Endothelial cell of umbilical vein (primary cell): ENCODE measurements around the gene PPM1J. TPM values are rescaled to one million over a fixed set of nuclear protein-coding genes. Genes with fewer than 3 reads are reported as not detected.

Source experiments
- BruUV-seq: library from RNA; stranded (reverse); fragments of 400-500 nt; replicated peaks from 2 replicates; lab custom pipeline; 2021; lab: Mats Ljungman, UMichigan
- CTCF ChIA-PET: fragments of 300-600, 350-600 bp; sonication (Branson Sonifier 250); formaldehyde crosslinking; loops from one replicate; lab custom pipeline; 2021; ENCODE audit warnings: antibody characterized with exemption, inconsistent platforms; lab: Charles Lee
- POLR2A ChIA-PET: fragments of 300-600, 350-600 bp; sonication (Branson Sonifier 250); formaldehyde crosslinking; loops from one replicate; lab custom pipeline; 2021; ENCODE audit warnings: antibody characterized with exemption, inconsistent platforms; lab: Charles Lee
- DNase-seq: peaks from one replicate; pipeline ENCODE4 v3.0.0-alpha.2; 2011; ENCODE audit warnings: low read depth, low spot score
- FAIRE-seq: peaks from 2 replicates; lab custom pipeline; 2011; peaks lifted over from hg19 to GRCh38; lab: Jason Lieb, UNC
- H2AFZ ChIP-seq: 2 replicates; pipeline ENCODE4 v1.6.0; 2012; ENCODE audit warnings: low read depth, low read length, control low read depth, inconsistent platforms
- H3K27ac ChIP-seq: 2 replicates; pipeline ENCODE4 v1.5.1; 2011; ENCODE audit warnings: low read depth, mild to moderate bottlenecking, control low read depth, low read length, moderate library complexity; ENCODE audit not compliant: insufficient read depth
- H3K27me3 ChIP-seq, 2 experiments: 2 replicates each; pipeline versions ENCODE4 v1.6.0 to v1.6.1; 2011; ENCODE audit warnings: low read length in 2 of 2, mixed read lengths in 1 of 2; ENCODE audit not compliant: control insufficient read depth in 2 of 2, insufficient read depth in 2 of 2
- H3K36me3 ChIP-seq, 2 experiments: 2 replicates in 1 of 2; 3 replicates in 1 of 2; pipeline ENCODE4 v1.5.1; 2011; ENCODE audit warnings: low read length in 2 of 2, mild to moderate bottlenecking in 1 of 2, moderate library complexity in 1 of 2; ENCODE audit not compliant: control insufficient read depth in 2 of 2, insufficient read depth in 2 of 2; ENCODE audit errors: extremely low read depth in 1 of 2
- H3K4me1 ChIP-seq: 3 replicates; pipeline ENCODE4 v1.5.1; 2011; ENCODE audit warnings: mild to moderate bottlenecking, low read length; ENCODE audit not compliant: control insufficient read depth, insufficient read depth; ENCODE audit errors: extremely low read depth
- H3K4me2 ChIP-seq: 2 replicates; pipeline ENCODE4 v1.6.1; 2011; ENCODE audit warnings: low read length, control low read depth, mixed read lengths; ENCODE audit not compliant: insufficient read depth
- H3K4me3 ChIP-seq, 3 experiments: fragments of 200-600 bp in 1 of 3; sonication (generic), shearing (Covaris generic) in 1 of 3; replicated peaks in 1 of 3; 2 replicates each; pipeline ENCODE4 v1.5.1; 2011 to 2016; ENCODE audit warnings: control low read depth in 3 of 3, low read length in 3 of 3, mild to moderate bottlenecking in 2 of 3, inconsistent platforms in 1 of 3, low read depth in 1 of 3, moderate library complexity in 1 of 3; ENCODE audit not compliant: insufficient read depth in 1 of 3
- H3K79me2 ChIP-seq: 2 replicates; pipeline ENCODE4 v1.6.0; 2012; ENCODE audit warnings: low read length, inconsistent platforms; ENCODE audit not compliant: control insufficient read depth, insufficient read depth
- H3K9ac ChIP-seq: replicated peaks from 2 replicates; pipeline ENCODE3; 2011; ENCODE audit warnings: low read length, control low read depth; ENCODE audit not compliant: insufficient read depth; ENCODE audit errors: extremely low read depth
- H3K9me1 ChIP-seq: replicated peaks from 3 replicates; pipeline ENCODE4 v1.6.0; 2011; ENCODE audit warnings: mild to moderate bottlenecking, low read length; ENCODE audit not compliant: control insufficient read depth, insufficient read depth; ENCODE audit errors: extremely low read depth
- H3K9me3 ChIP-seq: replicated peaks from 2 replicates; pipeline ENCODE4 v1.5.1; 2012; ENCODE audit warnings: low read length, inconsistent platforms; ENCODE audit not compliant: control insufficient read depth, insufficient read depth
- H4K20me1 ChIP-seq: replicated peaks from 2 replicates; pipeline ENCODE3; 2011; ENCODE audit warnings: mild to moderate bottlenecking, low read length; ENCODE audit not compliant: control insufficient read depth, insufficient read depth; ENCODE audit errors: extremely low read depth
- CTCF ChIP-seq, 2 donors: IDR thresholded peaks; 1 replicate in 1 of 2; 2 replicates in 1 of 2; pipeline ENCODE4 v1.5.1; 2011; ENCODE audit warnings: low read length in 2 of 2, mild to moderate bottlenecking in 2 of 2, moderate library complexity in 2 of 2, control low read depth in 1 of 2, inconsistent platforms in 1 of 2, low read depth in 1 of 2; ENCODE audit not compliant: insufficient read depth in 1 of 2; ENCODE audit errors: extremely low read depth in 1 of 2
- EZH2 ChIP-seq: IDR thresholded peaks from 2 replicates; pipeline ENCODE4 v1.6.1; 2012; ENCODE audit warnings: borderline replicate concordance, low read depth, mild to moderate bottlenecking, moderate library complexity, low read length, inconsistent platforms; ENCODE audit not compliant: severe bottlenecking
- dilution Hi-C: fragments of 300-500 bp; cut with MboI; formaldehyde crosslinking; loops from one replicate; pipeline ENCODE4 v1.15.0; 2019; ENCODE audit warnings: low sequenced_read_pairs; ENCODE audit not compliant: extremely low pct_ligation_motif_present
- intact Hi-C: fragments of 100-400 bp; cut with micrococcal nuclease; formaldehyde crosslinking; loops from one replicate; pipeline ENCODE4 v1.10.0; 2022
- polyA plus RNA-seq, 4 experiments: library from polyadenylated mRNA; depleted of rRNA in 3 of 4; stranded (reverse) in 3 of 4; unstranded in 1 of 4; fragments of >200 nt; gene quantifications; 2 replicates each; pipeline versions ENCODE4 v1.2.1 to v1.2.3, GENCODE V29; 2011 to 2012; ENCODE audit warnings: missing spikeins in 1 of 4
- total RNA-seq: library from RNA; stranded (reverse); gene quantifications from 2 replicates; pipeline ENCODE4 v1.2.3, GENCODE V29; 2021

PPM1J gene
- total and polyA plus RNA-seq, 2 donors (not counting 3 experiments of a cell fraction or from before 2014, with no cell fraction given): 1.7 to 3.1 TPM

- no peaks in the 10 kb centered on the region for H3K9me1 ChIP-seq
- H3K9me3 ChIP-seq: no peaks in the 10 kb centered on the region
- dilution Hi-C loops (loop anchor here (5.0 kb wide), 1 partner anchor 78 kb away; no protein-coding TSS in a partner anchor), intact Hi-C loops (loop anchor here (1.0 to 10.0 kb wide), 5 partner anchors 323 to 1258 kb away; partner anchors contain the start of genes AP4B1, DCLRE1B, OLFML3 and RSBN1)
- DNase-seq: peak; percentile 47
- no peaks in the 10 kb centered on the region for H3K79me2 ChIP-seq
- no peak overlapping the region for H3K27ac ChIP-seq
- peak; percentile 93 to 94 for TF ChIP-seq CTCF (IDR thresholded peaks at IDR 0.05; ENCODE audit: extremely low read depth in 1 of 2, insufficient read depth in 1 of 2, low read depth in 1 of 2, low read length in 2 of 2)
- TF ChIP-seq EZH2: no peak
- peak overlapping the region; percentile 14 for H3K4me2 ChIP-seq
- no peaks in the 10 kb centered on the region for H3K27me3 ChIP-seq
- no TSS peak for BruUV-seq
- H3K4me3 ChIP-seq: no peak overlapping the region
- H3K4me1 ChIP-seq: peaks cover 11% of the 10 kb centered on the region
- H3K36me3 ChIP-seq: no peaks in the 10 kb centered on the region
- POLR2A ChIA-PET: no interaction called here
- H2AFZ ChIP-seq: peak overlapping the region; percentile 85
- FAIRE-seq: peak; percentile 63
- no peak overlapping the region for H3K9ac ChIP-seq
- CTCF ChIA-PET: interaction anchor here (0.6 to 10.5 kb wide), 21 partner anchors 9 to 358 kb away, joined by 3 to 441 read pairs (median 4); partner anchors contain the start of genes LRIG2 and SLC16A1
- no peaks in the 10 kb centered on the region for H4K20me1 ChIP-seq
These were observed 3.7 kb upstream of the PPM1J start for GRCh38 chr1:112718691-112719418.
